ENCODE results near the gene FGF11.

- no peak for TF ChIP-seq CTCF (IDR thresholded peaks at IDR 0.05)
- peak in 1 of 2 donors; percentile 57 for TF ChIP-seq EP300 (IDR thresholded peaks at IDR 0.05)
Observed at GRCh38 chr17:7466639-7467341, 27.5 kb downstream of the FGF11 start.
